Measurements from ENCODE around the gene HECA.

HECA gene

DNA sequence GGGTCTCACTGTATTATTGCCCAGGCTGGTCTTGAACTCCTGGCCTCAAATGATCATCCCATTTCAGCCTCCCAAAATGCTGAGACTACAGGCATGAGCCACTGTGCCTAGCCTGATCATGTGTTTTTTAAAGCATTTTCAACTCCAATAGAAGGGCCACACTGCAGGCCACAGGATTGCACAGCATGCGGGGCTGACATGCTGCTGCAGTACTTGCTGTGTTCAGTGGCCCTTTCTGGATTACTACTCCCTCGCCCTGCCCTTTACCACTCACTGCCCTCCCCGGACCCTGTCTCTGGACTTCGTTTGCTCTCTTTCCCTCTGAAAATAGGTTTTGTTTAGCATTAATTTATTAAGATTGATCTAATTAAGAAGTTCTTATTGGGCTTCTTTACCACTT lies 37.3 kb downstream of the HECA start:
- Mint-ChIP-seq H3K36me3 (ENCODE audit: low read depth) (peaks cover 60% of the 10 kb centered on the region), H3K4me1 (no peaks in the 10 kb centered on the region), H3K27ac (no peak overlapping the region), H3K27me3 (ENCODE audit: low read depth) (no peaks in the 10 kb centered on the region), H3K9me3 (no peaks in the 10 kb centered on the region), H3K4me3 (no peak overlapping the region)
- TF ChIP-seq, protein P1, sequence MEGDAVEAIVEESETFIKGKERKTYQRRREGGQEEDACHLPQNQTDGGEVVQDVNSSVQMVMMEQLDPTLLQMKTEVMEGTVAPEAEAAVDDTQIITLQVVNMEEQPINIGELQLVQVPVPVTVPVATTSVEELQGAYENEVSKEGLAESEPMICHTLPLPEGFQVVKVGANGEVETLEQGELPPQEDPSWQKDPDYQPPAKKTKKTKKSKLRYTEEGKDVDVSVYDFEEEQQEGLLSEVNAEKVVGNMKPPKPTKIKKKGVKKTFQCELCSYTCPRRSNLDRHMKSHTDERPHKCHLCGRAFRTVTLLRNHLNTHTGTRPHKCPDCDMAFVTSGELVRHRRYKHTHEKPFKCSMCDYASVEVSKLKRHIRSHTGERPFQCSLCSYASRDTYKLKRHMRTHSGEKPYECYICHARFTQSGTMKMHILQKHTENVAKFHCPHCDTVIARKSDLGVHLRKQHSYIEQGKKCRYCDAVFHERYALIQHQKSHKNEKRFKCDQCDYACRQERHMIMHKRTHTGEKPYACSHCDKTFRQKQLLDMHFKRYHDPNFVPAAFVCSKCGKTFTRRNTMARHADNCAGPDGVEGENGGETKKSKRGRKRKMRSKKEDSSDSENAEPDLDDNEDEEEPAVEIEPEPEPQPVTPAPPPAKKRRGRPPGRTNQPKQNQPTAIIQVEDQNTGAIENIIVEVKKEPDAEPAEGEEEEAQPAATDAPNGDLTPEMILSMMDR (IDR thresholded peaks at IDR 0.05; ENCODE audit: unreplicated experiment in 3 of 3), result no peak

DNA sequence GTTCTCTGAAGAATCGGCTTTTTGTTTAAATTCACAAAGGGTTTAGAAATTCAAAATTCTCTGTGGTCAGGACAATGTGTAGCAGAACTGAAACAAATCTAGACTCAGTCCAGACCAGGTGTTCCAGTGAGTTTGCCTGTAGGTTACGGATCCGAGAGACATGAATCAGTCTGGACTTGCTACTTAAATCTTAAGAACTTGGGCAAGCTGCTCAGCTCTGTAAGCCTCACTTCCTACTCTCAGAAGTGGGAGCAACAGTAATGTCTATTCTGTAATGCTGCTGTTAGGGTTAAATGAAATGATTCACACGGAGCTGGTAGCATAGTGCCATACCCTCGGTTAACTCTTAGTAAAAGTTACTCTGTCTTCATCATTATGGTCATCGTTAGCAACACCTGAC lies 37.7 kb downstream of the HECA start:
- Mint-ChIP-seq H3K27me3 (ENCODE audit: low read depth) (no peaks in the 10 kb centered on the region), H3K27ac (no peak overlapping the region), H3K4me1 (no peaks in the 10 kb centered on the region), H3K9me3 (no peaks in the 10 kb centered on the region), H3K36me3 (ENCODE audit: low read depth) (peaks cover 60% of the 10 kb centered on the region), H3K4me3 (no peak overlapping the region)
- TF ChIP-seq, protein P1 (IDR thresholded peaks at IDR 0.05; ENCODE audit: unreplicated experiment in 3 of 3), result no peak

DNA sequence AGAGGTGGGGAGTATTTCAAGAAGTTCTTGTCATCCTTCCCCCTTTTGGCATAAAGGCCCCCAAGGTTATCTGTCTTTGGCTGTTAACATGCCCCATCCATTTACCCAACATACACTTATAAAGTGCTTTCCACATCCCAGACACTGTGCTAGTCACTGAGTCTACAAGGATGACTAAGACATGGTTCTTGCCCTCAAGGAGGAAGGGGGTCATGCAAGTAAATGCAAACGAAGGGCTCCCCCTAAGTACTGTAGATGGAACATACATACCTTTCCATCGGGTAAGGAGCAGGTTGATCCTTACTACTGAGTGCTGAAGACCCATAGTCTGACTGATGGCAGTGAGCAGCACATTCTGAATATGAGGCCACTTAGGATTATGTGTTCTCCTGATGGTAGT lies 38.3 kb downstream of the HECA start:
- Mint-ChIP-seq H3K4me1 (no peaks in the 10 kb centered on the region), H3K4me3 (no peak overlapping the region)
- TF ChIP-seq, protein P1 (IDR thresholded peaks at IDR 0.05; ENCODE audit: unreplicated experiment in 3 of 3), result no peak

DNA sequence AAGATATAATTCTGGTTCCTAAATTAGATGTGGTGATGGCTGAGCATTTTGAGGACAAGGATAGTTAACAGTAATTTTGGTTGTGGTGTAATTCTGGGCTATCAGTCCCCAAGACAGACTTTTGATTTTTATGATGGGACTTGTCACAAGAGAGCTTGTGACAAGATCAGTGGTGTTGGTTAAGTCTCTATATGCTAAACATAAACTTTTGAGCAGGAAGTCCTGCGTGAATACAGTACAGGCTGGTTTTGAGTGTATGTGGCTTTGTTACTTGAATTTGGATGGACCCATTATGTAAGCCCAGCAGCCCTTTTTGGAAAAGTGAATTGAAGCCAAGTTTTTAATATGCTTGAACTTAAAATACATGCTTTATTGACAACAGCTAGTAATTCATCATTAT lies 38.9 kb downstream of the HECA start:
- H3K27me3 Mint-ChIP-seq (ENCODE audit: low read depth), result no peaks in the 10 kb centered on the region
- peaks cover 56% of the 10 kb centered on the region for H3K36me3 Mint-ChIP-seq (ENCODE audit: low read depth)
- no peak overlapping the region for H3K27ac Mint-ChIP-seq
- no peaks in the 10 kb centered on the region for H3K4me1 Mint-ChIP-seq
- H3K4me3 Mint-ChIP-seq, result no peak overlapping the region
- TF ChIP-seq, protein P1 (IDR thresholded peaks at IDR 0.05; ENCODE audit: unreplicated experiment in 3 of 3), result no peak
- no peaks in the 10 kb centered on the region for H3K9me3 Mint-ChIP-seq

More for the DNA sequence above, 38.3 kb downstream of the HECA start:
- no peaks in the 10 kb centered on the region for H3K9me3 Mint-ChIP-seq
- peaks cover 58% of the 10 kb centered on the region for H3K36me3 Mint-ChIP-seq (ENCODE audit: low read depth)
- no peak overlapping the region for H3K27ac Mint-ChIP-seq
- no peaks in the 10 kb centered on the region for H3K27me3 Mint-ChIP-seq (ENCODE audit: low read depth)

DNA sequence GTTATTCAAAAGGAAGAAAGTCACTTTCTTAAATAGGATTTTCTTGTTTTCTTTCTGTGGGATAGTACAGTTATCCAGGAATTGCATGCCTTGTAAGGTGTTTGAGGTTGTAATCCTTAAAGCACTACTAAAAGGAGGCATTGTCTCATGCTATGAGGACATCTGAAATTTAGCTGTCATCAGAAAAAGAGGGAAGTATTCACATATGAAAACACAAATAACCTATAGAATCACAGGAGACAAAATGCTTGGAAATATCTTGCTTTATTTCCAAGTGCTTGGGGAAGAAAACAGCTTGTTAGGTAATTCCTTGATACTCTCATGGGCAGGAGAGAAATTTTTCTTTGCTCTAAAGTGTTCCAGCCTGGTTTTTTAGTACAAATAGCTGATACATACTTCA lies 40.1 kb downstream of the HECA start:
- no peaks in the 10 kb centered on the region for H3K9me3 Mint-ChIP-seq
- TF ChIP-seq, protein P1 (IDR thresholded peaks at IDR 0.05; ENCODE audit: unreplicated experiment in 3 of 3), result no peak
- no peaks in the 10 kb centered on the region for H3K4me1 Mint-ChIP-seq
- no peak overlapping the region for H3K4me3 Mint-ChIP-seq
- no peak overlapping the region for H3K27ac Mint-ChIP-seq
- no peaks in the 10 kb centered on the region for H3K27me3 Mint-ChIP-seq (ENCODE audit: low read depth)
- H3K36me3 Mint-ChIP-seq (ENCODE audit: low read depth), result peaks cover 51% of the 10 kb centered on the region

DNA sequence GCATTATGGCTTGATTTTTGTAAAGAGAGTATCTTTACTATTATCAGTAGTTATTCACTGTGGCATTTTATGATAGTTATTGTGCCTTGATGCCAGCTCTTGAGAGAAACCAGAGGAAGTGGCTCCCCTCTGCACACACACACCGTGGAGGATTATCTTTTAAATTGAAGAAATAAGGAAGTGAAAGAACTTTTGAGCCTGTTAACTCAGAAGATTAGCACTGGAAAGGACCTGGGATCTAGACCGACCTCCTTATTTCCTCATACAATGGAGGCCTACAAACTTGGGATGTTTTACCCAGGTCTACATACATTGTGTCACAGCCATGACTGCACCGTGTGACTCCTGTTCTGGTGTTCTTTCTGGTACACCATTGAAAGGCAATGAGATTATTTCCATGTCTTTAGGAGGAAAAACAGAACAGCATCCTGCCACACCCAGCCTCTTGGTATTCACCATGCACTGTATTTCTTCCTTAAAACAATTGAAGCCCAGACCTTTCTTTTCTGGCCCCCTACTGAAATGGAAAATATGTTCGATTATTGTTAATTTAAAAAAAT lies 40.6 kb downstream of the HECA start:
- no peaks in the 10 kb centered on the region for H3K4me1 Mint-ChIP-seq
- H3K27me3 Mint-ChIP-seq (ENCODE audit: low read depth), result no peaks in the 10 kb centered on the region
- peaks cover 53% of the 10 kb centered on the region for H3K36me3 Mint-ChIP-seq (ENCODE audit: low read depth)
- TF ChIP-seq, protein P1 (IDR thresholded peaks at IDR 0.05; ENCODE audit: unreplicated experiment in 3 of 3), result no peak
- H3K4me3 Mint-ChIP-seq, result no peak overlapping the region
- H3K27ac Mint-ChIP-seq, result no peak overlapping the region
- H3K9me3 Mint-ChIP-seq, result no peaks in the 10 kb centered on the region

Measured in nephron (organoid).